ENCODE results near the gene TMA7.

Gene TMA7

DNA sequence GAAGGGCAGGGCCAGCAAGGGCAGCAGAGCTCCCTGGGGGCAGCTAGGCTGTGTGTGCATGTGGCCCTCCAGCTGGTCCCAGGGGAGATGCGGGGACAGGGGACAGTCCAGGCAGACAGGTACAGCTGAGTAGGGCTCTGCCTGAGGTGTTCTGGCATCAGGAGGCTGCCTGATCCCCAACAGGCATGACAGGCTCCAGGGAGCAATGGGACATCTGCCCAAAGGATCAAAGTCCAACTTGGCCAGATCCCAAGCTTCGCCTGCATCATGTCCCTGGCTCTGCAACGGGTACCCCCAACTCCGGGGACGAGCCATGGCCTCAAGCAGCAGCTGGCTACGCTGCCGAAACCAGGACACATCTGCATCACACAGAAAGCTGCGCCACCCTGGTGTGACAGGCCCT lies 28.3 kb downstream of the TMA7 start:
- no peaks in the 10 kb centered on the region for H3F3A ChIP-seq (ENCODE audit: insufficient read depth, low read length)
- peak overlapping the region; percentile 75 for H3K27ac ChIP-seq (ENCODE audit: low read depth, low read length, poor library complexity, severe bottlenecking)
- H3K4me1 ChIP-seq (ENCODE audit: insufficient read depth, low read length, severe bottlenecking): peaks cover 71% of the 10 kb centered on the region
- no peaks in the 10 kb centered on the region for H3K27me3 ChIP-seq (ENCODE audit: insufficient read depth, low read length)
- no peaks in the 10 kb centered on the region for H3K79me2 ChIP-seq (ENCODE audit: insufficient read depth, low read length)
- TF ChIP-seq EZH2 (IDR thresholded peaks at IDR 0.05; ENCODE audit: borderline replicate concordance, low read length) (no peak), CTCF (IDR thresholded peaks at IDR 0.05; ENCODE audit: low read length) (no peak)
- no peaks in the 10 kb centered on the region for H4K20me1 ChIP-seq (ENCODE audit: insufficient read depth, low read length)
- peak overlapping the region; percentile 68 for H3K4me3 ChIP-seq (ENCODE audit: low read depth, low read length, poor library complexity, severe bottlenecking)
- peak overlapping the region; percentile 8; the same call in 1 of the 2 replicates for H3K9ac ChIP-seq (ENCODE audit: low read length)
- H2AFZ ChIP-seq (ENCODE audit: low read length): no peak overlapping the region
- no peaks in the 10 kb centered on the region for H3K9me3 ChIP-seq (ENCODE audit: low read length)
- peaks cover 34% of the 10 kb centered on the region; the same call in 1 of the 2 replicates for H3K36me3 ChIP-seq (ENCODE audit: insufficient read depth, low read length)
- peak overlapping the region; percentile 82; the same call in 1 of the 2 replicates for H3K4me2 ChIP-seq (ENCODE audit: low read length)
- no peaks in the 10 kb centered on the region for H3K9me2 ChIP-seq (ENCODE audit: low read depth, low read length)

DNA sequence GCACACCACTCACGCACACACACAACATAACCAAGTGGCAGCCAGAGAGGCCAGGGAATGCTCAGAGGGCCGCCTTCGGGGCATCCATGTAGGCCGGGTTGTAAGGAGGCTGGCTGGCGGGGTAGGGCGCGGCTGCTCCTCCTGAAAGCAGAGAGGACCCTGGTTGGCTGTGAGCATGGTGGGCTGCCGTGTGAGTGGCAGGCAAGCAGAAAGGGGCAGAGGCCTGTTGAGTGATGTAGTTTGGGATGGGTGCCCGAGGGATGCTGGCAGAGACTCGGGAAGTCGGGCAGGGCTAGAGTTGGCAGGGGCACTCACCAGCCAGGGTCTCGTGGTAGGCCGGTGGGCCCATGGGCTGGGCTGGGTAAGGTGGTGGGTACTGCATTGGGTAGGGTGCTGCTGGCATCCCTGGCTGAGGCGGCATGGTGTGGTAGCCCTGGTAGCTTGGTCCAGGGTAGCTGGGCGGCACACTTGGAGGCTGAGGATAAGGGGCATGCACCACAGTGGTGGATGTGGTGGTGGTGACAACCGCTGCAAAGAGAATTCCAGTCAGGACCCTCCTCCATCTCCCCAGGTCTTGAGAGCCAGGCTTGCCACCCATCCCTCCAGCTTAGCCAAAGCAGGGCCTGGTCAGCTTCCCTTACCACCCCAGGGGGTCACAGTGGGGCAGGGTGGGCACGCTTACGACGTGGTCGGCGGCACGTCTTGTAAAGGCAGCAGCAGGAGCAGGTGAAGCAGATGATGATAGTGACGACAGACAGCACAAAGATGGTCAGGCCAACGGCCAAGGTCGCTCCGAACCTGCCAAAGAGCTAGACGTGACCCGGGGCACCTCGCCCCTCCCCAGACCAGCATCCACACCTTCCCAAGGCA lies 29.2 kb downstream of the TMA7 start:
- no peak overlapping the region for H2AFZ ChIP-seq (ENCODE audit: low read length)
- peak overlapping the region; percentile 75 for H3K27ac ChIP-seq (ENCODE audit: low read depth, low read length, poor library complexity, severe bottlenecking)
- no peaks in the 10 kb centered on the region for H3K9me3 ChIP-seq (ENCODE audit: low read length)
- no peaks in the 10 kb centered on the region for H3F3A ChIP-seq (ENCODE audit: insufficient read depth, low read length)
- H3K9ac ChIP-seq (ENCODE audit: low read length): peak overlapping the region; percentile 48; the same call in 1 of the 2 replicates
- H3K4me3 ChIP-seq (ENCODE audit: low read depth, low read length, poor library complexity, severe bottlenecking): peak overlapping the region; percentile 35
- TF ChIP-seq CTCF (IDR thresholded peaks at IDR 0.05; ENCODE audit: low read length): no peak
- no peak for TF ChIP-seq EZH2 (IDR thresholded peaks at IDR 0.05; ENCODE audit: borderline replicate concordance, low read length)
- no peaks in the 10 kb centered on the region for H3K9me2 ChIP-seq (ENCODE audit: low read depth, low read length)
- peaks cover 34% of the 10 kb centered on the region; the same call in 1 of the 2 replicates for H3K36me3 ChIP-seq (ENCODE audit: insufficient read depth, low read length)
- H3K27me3 ChIP-seq (ENCODE audit: insufficient read depth, low read length): no peaks in the 10 kb centered on the region
- H4K20me1 ChIP-seq (ENCODE audit: insufficient read depth, low read length): no peaks in the 10 kb centered on the region
- H3K4me2 ChIP-seq (ENCODE audit: low read length): peak overlapping the region; percentile 82
- H3K4me1 ChIP-seq (ENCODE audit: insufficient read depth, low read length, severe bottlenecking): peaks cover 75% of the 10 kb centered on the region
- H3K79me2 ChIP-seq (ENCODE audit: insufficient read depth, low read length): no peaks in the 10 kb centered on the region

GRCh38 chr3:48470286-48470685 lies 30.2 kb downstream of the TMA7 start:
- Histone ChIP-seq H3K9ac (ENCODE audit: low read length) (peak overlapping the region; percentile 48; the same call in 1 of the 2 replicates), H3K79me2 (ENCODE audit: insufficient read depth, low read length) (no peaks in the 10 kb centered on the region), H3K36me3 (ENCODE audit: insufficient read depth, low read length) (peaks cover 34% of the 10 kb centered on the region; the same call in 1 of the 2 replicates), H4K20me1 (ENCODE audit: insufficient read depth, low read length) (no peaks in the 10 kb centered on the region), H3K9me2 (ENCODE audit: low read depth, low read length) (no peaks in the 10 kb centered on the region), H3K27me3 (ENCODE audit: insufficient read depth, low read length) (no peaks in the 10 kb centered on the region), H3K4me1 (ENCODE audit: insufficient read depth, low read length, severe bottlenecking) (peaks cover 75% of the 10 kb centered on the region), H3K4me2 (ENCODE audit: low read length) (peak overlapping the region; percentile 82), H2AFZ (ENCODE audit: low read length) (no peak overlapping the region), H3K4me3 (ENCODE audit: low read depth, low read length, poor library complexity, severe bottlenecking) (peak overlapping the region; percentile 35), H3K27ac (ENCODE audit: low read depth, low read length, poor library complexity, severe bottlenecking) (peak overlapping the region; percentile 75), H3F3A (ENCODE audit: insufficient read depth, low read length) (no peaks in the 10 kb centered on the region), H3K9me3 (ENCODE audit: low read length) (no peaks in the 10 kb centered on the region)
- TF ChIP-seq EZH2 (IDR thresholded peaks at IDR 0.05; ENCODE audit: borderline replicate concordance, low read length) (no peak), CTCF (IDR thresholded peaks at IDR 0.05; ENCODE audit: low read length) (no peak)
